NCI-H128 (cell line): ENCODE results near the gene GPR62.

Source experiments
- DNase-seq: peaks from one replicate; lab custom pipeline; 2025; ENCODE audit not compliant: unreplicated experiment; lab: John Stamatoyannopoulos, UW

The GPR62 gene

GRCh38 chr3:51968883-51969678, 13.9 kb downstream of the GPR62 start:
- DNase-seq = no peak

GRCh38 chr3:51969841-51970240, 14.7 kb downstream of the GPR62 start:
- DNase-seq = no peak

- no peak for DNase-seq
Observed at GRCh38 chr3:51970606-51971300, 15.6 kb downstream of the GPR62 start.

- DNase-seq = no peak
Observed at GRCh38 chr3:51971350-51971749, 16.2 kb downstream of the GPR62 start.

GRCh38 chr3:51974277-51974962, 19.2 kb downstream of the GPR62 start:
- no peak for DNase-seq

- DNase-seq = no peak
Observed at GRCh38 chr3:51974963-51975851, 20.0 kb downstream of the GPR62 start, which contains the start of gene ABHD14A. Gene ABHD14A, plus strand, starts transcription at chr3:51975064. Its CDS starts 72 bp downstream, at chr3:51975136.

- no peak for DNase-seq
Observed at GRCh38 chr3:51975852-51976549, 20.8 kb downstream of the GPR62 start.

GRCh38 chr3:51977446-51978142, 22.4 kb downstream of the GPR62 start:
- DNase-seq = no peak

- DNase-seq = no peak
Observed at GRCh38 chr3:51978143-51978502, 22.9 kb downstream of the GPR62 start.

GRCh38 chr3:51980253-51980652, 25.1 kb downstream of the GPR62 start:
- no peak for DNase-seq

GRCh38 chr3:51982352-51982837, 27.2 kb downstream of the GPR62 start:
- DNase-seq = no peak

- DNase-seq = no peak
Observed at GRCh38 chr3:51982838-51983577, 27.8 kb downstream of the GPR62 start, which contains the start of gene ACY1. Gene ACY1, plus strand, starts transcription at chr3:51983535. Its CDS starts 530 bp downstream, at chr3:51984065.

GRCh38 chr3:51983578-51984268, 28.5 kb downstream of the GPR62 start:
- no peak for DNase-seq

GRCh38 chr3:51984269-51984647, 29.1 kb downstream of the GPR62 start:
- no peak for DNase-seq

- no peak for DNase-seq
Observed at GRCh38 chr3:51985063-51985462, 29.9 kb downstream of the GPR62 start.

- no peak for DNase-seq
Observed at GRCh38 chr3:51986010-51986947, 31.1 kb downstream of the GPR62 start.

GRCh38 chr3:51987568-51987967, 32.4 kb downstream of the GPR62 start:
- no peak for DNase-seq
